Astrocyte (in vitro differentiated cells and primary cell): ENCODE measurements around the gene RHOB. TPM values are rescaled to one million over a fixed set of nuclear protein-coding genes. Genes with fewer than 3 reads are reported as not detected.
A peak's percentile ranks its signal among the peaks of the same experiment; 100 is the strongest.

Source experiments
- DNase-seq: peaks from one replicate; pipeline ENCODE4 v3.0.0-alpha.2; 2010; ENCODE audit warnings: low read depth
- FAIRE-seq: peaks from 2 replicates; lab custom pipeline; 2011; peaks lifted over from hg19 to GRCh38; lab: Jason Lieb, UNC
- H2AFZ ChIP-seq: 2 replicates; pipeline ENCODE4 v1.6.0; 2012; ENCODE audit warnings: low read depth, low read length, inconsistent platforms
- H3K27ac ChIP-seq: 2 replicates; pipeline ENCODE4 v1.5.1; 2011; ENCODE audit warnings: low read depth, low read length, inconsistent platforms
- H3K27me3 ChIP-seq: 2 replicates; pipeline ENCODE4 v1.6.0; 2011; ENCODE audit warnings: low read length, inconsistent platforms; ENCODE audit not compliant: insufficient read depth
- H3K36me3 ChIP-seq: 2 replicates; pipeline ENCODE4 v1.5.1; 2011; ENCODE audit warnings: low read length, inconsistent platforms; ENCODE audit not compliant: insufficient read depth
- H3K4me1 ChIP-seq: 2 replicates; pipeline ENCODE4 v1.5.1; 2011; ENCODE audit warnings: low read length, inconsistent platforms; ENCODE audit not compliant: insufficient read depth
- H3K4me2 ChIP-seq: 2 replicates; pipeline ENCODE4 v1.6.0; 2012; ENCODE audit warnings: low read length, inconsistent platforms
- H3K4me3 ChIP-seq: 2 replicates; pipeline ENCODE4 v1.5.1; 2011; ENCODE audit warnings: low read depth, mild to moderate bottlenecking, low read length, inconsistent platforms; ENCODE audit not compliant: insufficient read depth
- H3K79me2 ChIP-seq: 2 replicates; pipeline ENCODE4 v1.6.0; 2012; ENCODE audit warnings: mild to moderate bottlenecking, low read length, inconsistent platforms; ENCODE audit not compliant: insufficient read depth
- H3K9ac ChIP-seq: 2 replicates; pipeline ENCODE4 v1.6.0; 2012; ENCODE audit warnings: mild to moderate bottlenecking, low read length, inconsistent platforms
- H3K9me3 ChIP-seq: 2 replicates; pipeline ENCODE4 v1.5.1; 2012; ENCODE audit warnings: low read depth, mild to moderate bottlenecking, low read length, inconsistent platforms; ENCODE audit not compliant: insufficient read depth
- H4K20me1 ChIP-seq: 2 replicates; pipeline ENCODE4 v1.6.0; 2012; ENCODE audit warnings: low read length, inconsistent platforms; ENCODE audit not compliant: insufficient read depth
- H3K27ac Mint-ChIP-seq: one replicate; pipeline ENCODE4 v1.8.0; 2021; ENCODE audit warnings: mild to moderate bottlenecking, mixed read lengths; ENCODE audit not compliant: unreplicated experiment
- H3K27me3 Mint-ChIP-seq: one replicate; pipeline ENCODE4 v1.8.0; 2021; ENCODE audit warnings: low read depth, mixed read lengths; ENCODE audit not compliant: unreplicated experiment
- H3K36me3 Mint-ChIP-seq: one replicate; pipeline ENCODE4 v1.8.0; 2021; ENCODE audit warnings: low read depth, mixed read lengths; ENCODE audit not compliant: unreplicated experiment
- H3K4me1 Mint-ChIP-seq: one replicate; pipeline ENCODE4 v1.8.0; 2021; ENCODE audit warnings: low read depth, mixed read lengths; ENCODE audit not compliant: unreplicated experiment
- H3K4me3 Mint-ChIP-seq: one replicate; pipeline ENCODE4 v1.8.0; 2021; ENCODE audit warnings: mild to moderate bottlenecking, moderate library complexity, mixed read lengths; ENCODE audit not compliant: unreplicated experiment
- H3K9me3 Mint-ChIP-seq: one replicate; pipeline ENCODE4 v1.8.0; 2021; ENCODE audit warnings: mild to moderate bottlenecking, mixed read lengths; ENCODE audit not compliant: unreplicated experiment
- EZH2 ChIP-seq: IDR thresholded peaks from 2 replicates; pipeline ENCODE4 v1.6.1; 2012; ENCODE audit warnings: mild to moderate bottlenecking, low read length, inconsistent platforms; ENCODE audit not compliant: insufficient read depth
- total RNA-seq: library from RNA; stranded (reverse); gene quantifications from 2 replicates; pipeline ENCODE4 v1.2.1, GENCODE V29; 2021
- TF ChIP-seq, protein P1 (sequence below): IDR thresholded peaks from 2 replicates; pipeline ENCODE4 v1.5.1; 2011; ENCODE audit warnings: low read depth, mild to moderate bottlenecking, inconsistent platforms, low read length, moderate library complexity; ENCODE audit not compliant: insufficient read depth

Gene RHOB
- total RNA-seq, 1 donor from 2014 or later = 161 TPM

DNA sequence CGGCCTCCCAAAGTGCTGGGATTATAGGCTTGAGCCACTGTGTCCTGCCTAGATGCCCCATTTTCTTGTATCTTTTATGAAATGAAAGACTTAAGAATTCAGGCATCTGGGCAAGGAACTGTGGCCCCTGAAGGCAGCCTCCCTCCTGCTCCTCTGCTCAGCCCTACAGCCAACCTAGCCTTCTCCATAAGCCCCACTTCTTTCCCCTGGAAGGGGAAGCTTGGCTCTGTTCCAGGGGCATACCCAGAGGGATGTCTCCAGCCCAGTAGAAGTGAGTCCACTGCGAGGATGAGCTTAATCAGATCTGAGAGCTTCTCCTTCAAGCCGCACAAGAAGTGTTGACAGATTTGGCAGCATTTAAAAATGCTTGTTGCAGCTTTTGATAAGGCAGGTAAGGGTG is 39.7 kb downstream of the RHOB start:
- Histone ChIP-seq H3K27ac (no peak overlapping the region), H4K20me1 (no peaks in the 10 kb centered on the region), H3K79me2 (no peaks in the 10 kb centered on the region), H3K36me3 (no peaks in the 10 kb centered on the region), H2AFZ (no peak overlapping the region), H3K4me2 (no peak overlapping the region), H3K4me1 (peaks cover 38% of the 10 kb centered on the region), H3K27me3 (no peaks in the 10 kb centered on the region), H3K4me3 (no peak overlapping the region), H3K9me3 (no peaks in the 10 kb centered on the region), H3K9ac (no peak overlapping the region)
- FAIRE-seq (no peak), DNase-seq (no peak)
- Mint-ChIP-seq H3K4me1 (peaks cover 39% of the 10 kb centered on the region), H3K27me3 (peaks cover 9% of the 10 kb centered on the region), H3K36me3 (no peaks in the 10 kb centered on the region), H3K9me3 (no peaks in the 10 kb centered on the region), H3K27ac (no peak overlapping the region), H3K4me3 (no peak overlapping the region)
- TF ChIP-seq EZH2 = no peak
- TF ChIP-seq, protein P1, sequence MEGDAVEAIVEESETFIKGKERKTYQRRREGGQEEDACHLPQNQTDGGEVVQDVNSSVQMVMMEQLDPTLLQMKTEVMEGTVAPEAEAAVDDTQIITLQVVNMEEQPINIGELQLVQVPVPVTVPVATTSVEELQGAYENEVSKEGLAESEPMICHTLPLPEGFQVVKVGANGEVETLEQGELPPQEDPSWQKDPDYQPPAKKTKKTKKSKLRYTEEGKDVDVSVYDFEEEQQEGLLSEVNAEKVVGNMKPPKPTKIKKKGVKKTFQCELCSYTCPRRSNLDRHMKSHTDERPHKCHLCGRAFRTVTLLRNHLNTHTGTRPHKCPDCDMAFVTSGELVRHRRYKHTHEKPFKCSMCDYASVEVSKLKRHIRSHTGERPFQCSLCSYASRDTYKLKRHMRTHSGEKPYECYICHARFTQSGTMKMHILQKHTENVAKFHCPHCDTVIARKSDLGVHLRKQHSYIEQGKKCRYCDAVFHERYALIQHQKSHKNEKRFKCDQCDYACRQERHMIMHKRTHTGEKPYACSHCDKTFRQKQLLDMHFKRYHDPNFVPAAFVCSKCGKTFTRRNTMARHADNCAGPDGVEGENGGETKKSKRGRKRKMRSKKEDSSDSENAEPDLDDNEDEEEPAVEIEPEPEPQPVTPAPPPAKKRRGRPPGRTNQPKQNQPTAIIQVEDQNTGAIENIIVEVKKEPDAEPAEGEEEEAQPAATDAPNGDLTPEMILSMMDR = no peak

DNA sequence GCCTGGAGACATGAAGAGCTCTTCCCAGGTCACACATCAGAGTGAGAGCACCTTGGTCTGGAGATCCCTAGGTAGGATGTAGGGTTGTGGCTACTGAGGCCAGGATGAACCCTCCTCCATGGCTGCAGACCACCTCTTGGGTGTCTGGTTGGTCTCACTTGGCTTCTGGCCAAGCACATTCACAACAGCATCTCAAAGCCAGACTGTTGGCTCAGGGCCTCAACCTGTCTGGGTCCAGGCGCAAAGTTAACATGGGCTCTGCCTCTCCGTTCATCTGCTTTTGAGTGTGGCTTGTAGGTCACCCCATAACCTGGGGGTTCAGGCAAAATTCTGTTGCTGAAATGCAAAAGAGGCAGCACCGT is 40.1 kb downstream of the RHOB start:
- Histone ChIP-seq H3K4me2 (no peak overlapping the region), H4K20me1 (no peaks in the 10 kb centered on the region), H3K36me3 (no peaks in the 10 kb centered on the region), H3K79me2 (no peaks in the 10 kb centered on the region), H3K4me1 (peaks cover 42% of the 10 kb centered on the region), H3K27me3 (no peaks in the 10 kb centered on the region), H2AFZ (no peak overlapping the region), H3K4me3 (no peak overlapping the region), H3K27ac (no peak overlapping the region), H3K9me3 (no peaks in the 10 kb centered on the region), H3K9ac (no peak overlapping the region)
- H3K27ac Mint-ChIP-seq = peak overlapping the region; percentile 18
- peaks cover 8% of the 10 kb centered on the region for H3K27me3 Mint-ChIP-seq
- peaks cover 42% of the 10 kb centered on the region for H3K4me1 Mint-ChIP-seq
- no peak for TF ChIP-seq EZH2
- TF ChIP-seq, protein P1 = no peak
- no peak overlapping the region for H3K4me3 Mint-ChIP-seq
- H3K36me3 Mint-ChIP-seq = no peaks in the 10 kb centered on the region
- FAIRE-seq (no peak), DNase-seq (no peak)
- no peaks in the 10 kb centered on the region for H3K9me3 Mint-ChIP-seq

DNA sequence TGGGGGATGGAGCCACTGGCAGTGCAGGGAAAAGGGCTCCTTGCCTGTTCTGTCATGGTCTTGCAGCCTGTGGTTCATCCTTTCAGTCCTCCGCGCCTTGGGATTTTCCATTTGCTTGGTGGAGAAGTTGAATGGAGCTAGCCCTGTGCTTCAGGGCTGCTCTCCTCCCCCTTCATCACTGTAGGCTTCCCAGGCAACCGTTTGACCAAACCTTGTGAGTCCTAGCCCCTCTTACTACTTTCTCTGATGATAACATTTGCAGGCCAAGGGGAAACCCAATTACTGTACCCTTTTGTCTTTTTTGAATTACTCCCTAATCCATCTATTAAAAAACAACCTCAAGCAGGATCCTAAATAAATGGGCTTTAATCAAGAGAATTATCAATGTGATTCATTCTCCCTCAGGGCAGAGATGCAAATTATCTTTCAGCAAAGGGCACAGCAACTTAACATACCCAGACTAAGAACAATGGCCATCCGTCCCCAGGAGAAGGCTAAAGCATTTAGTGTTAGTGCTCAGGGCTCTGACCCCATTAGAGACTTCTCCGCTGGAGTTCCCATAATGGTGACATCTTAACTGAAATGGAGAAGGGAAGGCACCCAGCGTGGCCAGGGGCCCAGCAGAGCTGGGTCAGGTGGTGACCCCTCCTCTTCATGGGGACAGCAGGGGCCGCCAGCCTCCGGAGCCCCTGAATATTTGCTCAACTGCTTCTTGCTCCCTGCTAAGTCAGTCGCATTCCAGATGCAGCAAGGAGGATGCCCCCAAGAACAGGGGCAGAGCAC is 40.7 kb downstream of the RHOB start:
- Histone ChIP-seq H3K9ac (peak overlapping the region; percentile 47), H3K79me2 (no peaks in the 10 kb centered on the region), H3K4me1 (peaks cover 47% of the 10 kb centered on the region), H3K27ac (peak overlapping the region; percentile 67), H3K9me3 (no peaks in the 10 kb centered on the region), H3K36me3 (no peaks in the 10 kb centered on the region), H4K20me1 (no peaks in the 10 kb centered on the region), H3K27me3 (no peaks in the 10 kb centered on the region), H3K4me3 (no peak overlapping the region), H2AFZ (no peak overlapping the region), H3K4me2 (peak overlapping the region; percentile 46)
- peaks cover 6% of the 10 kb centered on the region for H3K27me3 Mint-ChIP-seq
- no peaks in the 10 kb centered on the region for H3K9me3 Mint-ChIP-seq
- peaks cover 45% of the 10 kb centered on the region for H3K4me1 Mint-ChIP-seq
- H3K36me3 Mint-ChIP-seq = no peaks in the 10 kb centered on the region
- H3K27ac Mint-ChIP-seq = peak overlapping the region; percentile 88
- no peak for TF ChIP-seq EZH2
- TF ChIP-seq, protein P1 = no peak
- no peak overlapping the region for H3K4me3 Mint-ChIP-seq
- FAIRE-seq = no peak
- no peak for DNase-seq
